KOPT-K1 (cell line): ENCODE results near the gene TFG.
"Not testable (repeated sequence)": the region's sequence is repeated elsewhere in the genome, so short reads cannot be mapped to it uniquely, and the experiment has no call there.

Source experiments
- H3K27ac ChIP-seq: fragments of 200-600 bp; sonication (generic); 2 replicates; pipeline ENCODE4 v1.5.1; 2016; ENCODE audit warnings: antibody characterized with exemption, mild to moderate bottlenecking, low read depth, low read length; ENCODE audit not compliant: poor library complexity, severe bottlenecking
- H3K36me3 ChIP-seq: fragments of 200-600 bp; sonication (generic); 2 replicates; pipeline ENCODE4 v1.5.1; 2017; ENCODE audit warnings: antibody characterized with exemption, mild to moderate bottlenecking, low read length, moderate library complexity; ENCODE audit not compliant: insufficient read depth
- H3K9me3 ChIP-seq: fragments of 200-600 bp; sonication (generic); 2 replicates; pipeline ENCODE4 v1.5.1; 2017; ENCODE audit warnings: antibody characterized with exemption, low read length, mild to moderate bottlenecking; ENCODE audit not compliant: insufficient read depth, poor library complexity, severe bottlenecking

The TFG gene

GRCh38 chr3:100708989-100709841, at the start of gene TFG:
TSS of gene TFG (plus strand) at chr3:100709494. CDS start at chr3:100713686, 4,192 bp downstream.
- Histone ChIP-seq H3K27ac (peak within 1 kb of the TSS; percentile 98), H3K36me3 (peaks cover 24% of the 10 kb centered on the region), H3K9me3 (peaks cover 4% of the 10 kb centered on the region)

DNA sequence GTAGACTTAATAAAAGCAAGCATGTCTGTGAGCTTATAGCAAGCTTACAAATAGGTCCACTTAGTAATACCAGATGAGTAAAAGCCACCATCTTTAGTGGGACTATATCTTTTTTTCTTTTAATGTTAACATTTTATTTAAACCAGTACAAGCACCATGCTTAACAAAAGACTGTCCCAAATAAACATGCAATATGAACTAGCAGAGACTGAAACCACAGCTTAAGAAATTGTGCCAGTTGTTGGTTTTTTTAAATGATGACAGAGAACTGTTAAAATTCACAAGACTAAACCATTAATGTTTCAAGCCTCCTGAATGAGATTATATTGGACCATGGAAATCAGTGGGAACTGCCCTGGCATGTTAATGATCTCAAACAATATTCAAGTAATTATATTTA, 48.0 kb upstream of the TFG start:
- not testable (repeated sequence) for H3K27ac ChIP-seq, H3K9me3 ChIP-seq, H3K36me3 ChIP-seq

GRCh38 chr3:100662113-100662823, 47.0 kb upstream of the TFG start:
- no peak overlapping the region for H3K27ac ChIP-seq
- no peaks in the 10 kb centered on the region for H3K9me3 ChIP-seq
- no peaks in the 10 kb centered on the region for H3K36me3 ChIP-seq

- Histone ChIP-seq H3K36me3 (no peaks in the 10 kb centered on the region), H3K9me3 (no peaks in the 10 kb centered on the region), H3K27ac (peak overlapping the region; percentile 60)
Measured at GRCh38 chr3:100665230-100665629, 44.1 kb upstream of the TFG start.

DNA sequence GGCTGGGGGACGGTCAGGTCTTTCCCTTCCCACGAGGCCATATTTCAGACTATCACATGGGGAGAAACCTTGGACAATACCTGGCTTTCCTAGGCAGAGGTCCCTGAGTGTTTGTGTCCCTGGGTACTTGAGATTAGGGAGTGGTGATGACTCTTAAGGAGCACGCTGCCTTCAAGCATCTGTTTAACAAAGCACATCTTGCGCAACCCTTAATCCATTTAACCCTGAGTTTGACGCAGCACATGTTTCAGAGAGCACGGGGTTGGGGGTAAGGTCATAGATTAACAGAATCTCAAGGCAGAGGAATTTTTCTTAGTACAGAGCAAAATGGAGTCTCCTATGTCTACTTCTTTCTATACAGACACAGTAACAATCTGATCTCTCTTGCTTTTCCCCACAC, 42.6 kb upstream of the TFG start:
- H3K9me3 ChIP-seq, H3K36me3 ChIP-seq, H3K27ac ChIP-seq: not testable (repeated sequence)

DNA sequence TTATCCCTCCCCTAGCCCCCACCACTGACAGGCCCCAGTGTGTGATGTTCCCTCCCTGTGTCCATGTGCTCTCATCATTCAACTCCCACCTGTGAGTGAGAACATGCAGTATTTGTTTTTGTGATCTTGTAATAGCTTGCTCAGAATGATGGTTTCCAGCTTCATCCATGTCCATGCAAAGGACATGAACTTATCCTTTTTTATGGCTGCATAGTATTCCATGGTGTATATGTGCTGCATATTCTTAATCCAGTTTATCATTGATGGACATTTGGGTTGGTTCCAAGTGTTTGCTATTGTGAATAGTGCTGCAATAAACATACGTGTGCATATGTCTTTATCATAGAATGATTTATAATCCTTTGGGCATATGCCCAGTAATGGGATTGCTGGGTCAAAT, 42.0 kb upstream of the TFG start:
- not testable (repeated sequence) for H3K27ac ChIP-seq, H3K9me3 ChIP-seq

DNA sequence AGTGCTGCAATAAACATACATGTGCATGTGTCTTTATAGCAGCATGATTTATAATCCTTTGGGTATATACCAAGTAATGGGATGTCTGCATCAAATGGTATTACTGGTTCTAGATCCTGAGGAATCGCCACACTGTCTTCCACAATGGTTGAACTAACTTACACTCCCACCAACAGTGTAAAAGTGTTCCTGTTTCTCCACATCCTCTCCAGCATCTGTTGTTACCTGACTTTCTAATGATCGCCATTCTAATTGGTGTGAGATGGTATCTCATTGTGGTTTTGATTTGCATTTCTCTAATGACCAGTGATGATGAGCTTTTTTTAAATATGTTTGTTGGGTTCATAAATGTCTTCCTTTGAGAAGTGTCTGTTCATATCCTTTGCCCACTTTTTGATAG, 38.3 kb upstream of the TFG start:
- not testable (repeated sequence) for H3K9me3 ChIP-seq, H3K36me3 ChIP-seq, H3K27ac ChIP-seq

More for the DNA sequence above, 42.0 kb upstream of the TFG start:
- not testable (repeated sequence) for H3K36me3 ChIP-seq

GRCh38 chr3:100681496-100681895, 27.8 kb upstream of the TFG start:
- no peaks in the 10 kb centered on the region for H3K9me3 ChIP-seq
- no peak overlapping the region for H3K27ac ChIP-seq
- no peaks in the 10 kb centered on the region for H3K36me3 ChIP-seq

DNA sequence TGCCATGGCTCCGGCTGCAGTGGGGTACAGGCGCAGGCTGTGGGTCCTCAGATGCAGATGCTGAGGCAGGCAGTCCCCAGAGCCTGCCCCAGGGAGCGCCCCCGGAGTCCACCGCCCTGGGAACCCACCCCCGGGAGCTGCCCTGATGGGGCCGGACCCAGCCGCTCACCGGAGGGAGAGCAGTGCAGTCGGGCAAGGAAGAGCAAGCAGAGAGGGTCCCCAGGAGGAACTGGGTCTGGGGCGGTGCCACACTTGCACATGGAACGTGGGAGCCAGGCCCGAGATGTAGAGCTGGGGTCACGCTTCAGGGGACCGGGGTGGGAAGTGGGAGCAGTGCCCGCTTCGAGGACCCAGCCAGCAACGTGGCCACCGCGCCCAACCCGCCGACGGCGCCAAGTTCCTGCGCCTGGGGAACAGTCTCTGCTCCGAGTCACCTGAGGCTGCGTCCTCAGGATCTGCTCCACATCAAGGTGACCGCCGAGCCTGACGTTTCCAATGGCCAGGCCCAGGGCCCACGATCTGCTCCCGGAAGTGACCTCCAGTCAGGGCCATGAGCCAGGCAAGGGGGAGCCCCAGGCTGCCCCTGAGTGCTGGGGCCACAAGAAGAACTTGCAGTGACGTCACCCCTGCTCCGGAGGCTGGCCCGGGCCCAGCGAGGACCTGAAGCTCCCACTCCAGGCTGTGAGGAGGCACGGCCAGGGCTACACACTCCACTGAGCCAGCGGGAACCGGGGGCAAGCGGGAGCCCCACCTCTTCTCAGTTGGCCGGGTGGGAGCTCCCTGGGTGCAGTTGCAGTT, 27.0 kb upstream of the TFG start:
- H3K27ac ChIP-seq, result no peak overlapping the region
- H3K36me3 ChIP-seq, result no peaks in the 10 kb centered on the region
- no peaks in the 10 kb centered on the region for H3K9me3 ChIP-seq

- no peaks in the 10 kb centered on the region for H3K9me3 ChIP-seq
- no peak overlapping the region for H3K27ac ChIP-seq
Measured at GRCh38 chr3:100682854-100683760, 26.2 kb upstream of the TFG start.

DNA sequence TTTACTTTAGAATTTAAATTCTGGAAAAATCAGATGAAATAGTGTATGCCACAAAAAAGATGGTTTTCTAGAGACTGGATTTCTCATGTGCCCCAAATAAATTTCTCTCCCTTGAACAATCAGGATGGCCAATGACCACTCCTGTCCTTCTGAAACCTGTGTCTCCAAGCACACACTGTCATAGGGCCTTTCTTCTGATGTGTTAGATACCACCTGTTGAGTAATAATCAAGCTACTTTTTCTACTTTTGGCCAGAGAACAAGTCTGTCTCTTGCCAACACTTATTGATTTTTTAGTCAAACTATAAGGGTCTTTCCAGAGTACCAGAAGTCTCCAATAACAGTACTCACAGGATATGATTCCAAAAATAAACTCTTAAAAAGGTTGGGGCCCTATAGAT, 16.1 kb upstream of the TFG start:
- Histone ChIP-seq H3K36me3 (no peaks in the 10 kb centered on the region), H3K9me3 (no peaks in the 10 kb centered on the region), H3K27ac (no peak overlapping the region)

More at GRCh38 chr3:100682854-100683760, 26.2 kb upstream of the TFG start:
- no peaks in the 10 kb centered on the region for H3K36me3 ChIP-seq

- Histone ChIP-seq H3K27ac (no peak overlapping the region), H3K36me3 (no peaks in the 10 kb centered on the region), H3K9me3 (no peaks in the 10 kb centered on the region)
Measured at GRCh38 chr3:100695696-100696095, 13.6 kb upstream of the TFG start.

DNA sequence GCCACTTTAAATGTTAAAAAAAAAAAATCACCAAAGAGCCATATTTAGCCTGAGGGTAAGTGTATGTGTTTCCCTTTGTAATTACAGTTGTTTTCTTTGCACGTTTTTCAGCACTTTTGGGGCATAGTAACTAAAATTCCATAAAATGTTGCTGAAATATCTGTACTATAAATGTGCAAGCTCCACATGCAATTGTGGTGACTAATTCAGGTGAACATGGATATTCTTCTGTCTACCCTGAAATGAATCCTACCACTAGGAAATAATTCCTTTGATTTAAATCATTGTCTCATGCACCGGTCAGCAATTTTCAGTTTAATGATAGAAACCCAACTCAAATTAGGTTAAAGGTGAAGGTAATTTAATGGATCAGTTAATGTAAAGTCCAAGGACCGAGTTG, 13.1 kb upstream of the TFG start:
- H3K9me3 ChIP-seq, result no peaks in the 10 kb centered on the region
- H3K36me3 ChIP-seq, result no peaks in the 10 kb centered on the region
- no peak overlapping the region for H3K27ac ChIP-seq

DNA sequence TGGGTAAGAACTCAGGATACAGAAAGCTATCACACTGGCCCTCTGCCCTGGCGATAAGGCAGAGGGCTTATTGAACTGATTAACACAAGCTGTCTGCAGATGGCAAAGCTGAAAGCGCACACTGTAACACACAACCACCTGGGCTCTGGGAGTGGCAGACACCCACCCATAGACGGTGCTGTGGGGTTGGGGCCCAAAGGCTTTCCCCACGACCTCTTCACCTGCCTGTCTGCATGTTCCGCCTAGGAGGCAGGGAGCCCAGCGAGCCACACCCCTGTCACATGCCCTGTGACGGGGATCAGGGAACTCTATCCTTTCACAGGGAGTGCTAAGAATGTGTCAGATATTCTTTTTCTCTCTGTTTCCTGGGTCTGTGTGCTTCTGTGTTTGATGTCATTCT, 12.1 kb upstream of the TFG start:
- Histone ChIP-seq H3K9me3 (no peaks in the 10 kb centered on the region), H3K27ac (no peak overlapping the region), H3K36me3 (no peaks in the 10 kb centered on the region)
